CD4-positive, alpha-beta T cell (primary cell): Measurements from ENCODE around the gene ZC3H4. TPM values are rescaled to one million over a fixed set of nuclear protein-coding genes. Genes with fewer than 3 reads are reported as not detected.

Source experiments
- ATAC-seq: fragments of 200-7000 bp; cut with Tn5 transposase; one replicate; pipeline ENCODE4 v1.10.0; 2022; ENCODE audit warnings: mild to moderate bottlenecking; ENCODE audit not compliant: poor library complexity
- CTCF ChIA-PET: fragments of 350-600 bp; sonication (Branson Sonifier 250); formaldehyde crosslinking; loops from one replicate; lab custom pipeline; 2021; ENCODE audit warnings: antibody characterized with exemption, inconsistent platforms; lab: Charles Lee
- POLR2A ChIA-PET: fragments of 350-600 bp; sonication (Branson Sonifier 250); formaldehyde crosslinking; loops from one replicate; lab custom pipeline; 2021; ENCODE audit warnings: antibody characterized with exemption, inconsistent platforms; lab: Charles Lee
- DNase-seq, 14 experiments: peaks; one replicate each; pipeline ENCODE4 v3.0.0-alpha.2; 2013 to 2020; ENCODE audit warnings: mixed read lengths in 2 of 14
- H3K27ac ChIP-seq, 2 donors: one replicate each; pipeline versions ENCODE4 v1.5.1 to v1.7.0; 2013; ENCODE audit warnings: low read length in 2 of 2, low read depth in 1 of 2, mild to moderate bottlenecking in 1 of 2
- H3K27me3 ChIP-seq, 2 experiments: 1 replicate in 1 of 2; 2 replicates in 1 of 2; pipeline versions ENCODE4 v1.6.1 to v1.7.0; 2013; ENCODE audit warnings: low read length in 2 of 2, control low read depth in 1 of 2, mild to moderate bottlenecking in 1 of 2, moderate library complexity in 1 of 2; ENCODE audit not compliant: insufficient read depth in 2 of 2, control insufficient read depth in 1 of 2
- H3K36me3 ChIP-seq: one replicate; pipeline ENCODE4 v1.6.1; 2013; ENCODE audit warnings: low read length, control low read depth; ENCODE audit not compliant: insufficient read depth
- H3K4me1 ChIP-seq: one replicate; pipeline ENCODE4 v1.6.1; 2013; ENCODE audit warnings: low read length, control low read depth; ENCODE audit not compliant: insufficient read depth
- H3K4me3 ChIP-seq: one replicate; pipeline ENCODE4 v1.5.1; 2013; ENCODE audit warnings: mild to moderate bottlenecking, low read length, moderate library complexity
- H3K9me3 ChIP-seq, 2 experiments: 1 replicate in 1 of 2; 2 replicates in 1 of 2; pipeline versions ENCODE4 v1.6.1 to v1.7.0; 2013; ENCODE audit warnings: low read length in 2 of 2, mild to moderate bottlenecking in 2 of 2, control low read depth in 1 of 2, moderate library complexity in 1 of 2; ENCODE audit not compliant: control insufficient read depth in 1 of 2, insufficient read depth in 1 of 2
- H3K27ac Mint-ChIP-seq: one replicate; pipeline ENCODE4 v1.8.0; 2020; ENCODE audit warnings: mixed read lengths
- H3K27me3 Mint-ChIP-seq: one replicate; pipeline ENCODE4 v1.8.0; 2021; ENCODE audit warnings: mixed read lengths
- H3K36me3 Mint-ChIP-seq: one replicate; pipeline ENCODE4 v1.8.0; 2021; ENCODE audit warnings: low read depth, mixed read lengths
- H3K4me1 Mint-ChIP-seq: one replicate; pipeline ENCODE4 v1.8.0; 2021; ENCODE audit warnings: low read depth, mixed read lengths
- H3K4me3 Mint-ChIP-seq: one replicate; pipeline ENCODE4 v1.8.0; 2020; ENCODE audit warnings: mild to moderate bottlenecking, mixed read lengths
- H3K9me3 Mint-ChIP-seq: one replicate; pipeline ENCODE4 v1.8.0; 2020; ENCODE audit warnings: mixed read lengths
- CTCF ChIP-seq: fragments of 200-600 bp; IDR thresholded peaks from one replicate; pipeline ENCODE4 v1.8.0; 2022; ENCODE audit warnings: antibody characterized with exemption, mild to moderate bottlenecking
- intact Hi-C, 2 experiments: fragments of 100-400 bp; cut with DNase I in 1 of 2; cut with micrococcal nuclease in 1 of 2; formaldehyde crosslinking; loops; one replicate each; pipeline versions ENCODE4 v1.15.1 to v1.9.0; 2023 to 2025; cut with DNase I, micrococcal nuclease
- total RNA-seq, 174 experiments: library from RNA in 2 of 174; stranded (reverse) in 2 of 174; gene quantifications; one replicate each; pipeline ENCODE4 v1.2.3 and lab custom pipeline; 2021 to 2026

Gene ZC3H4
- total RNA-seq, 2 experiments from 2014 or later: 39.4 to 43.7 TPM

GRCh38 chr19:47129579-47129978 is 16.0 kb upstream of the ZC3H4 start:
- Mint-ChIP-seq H3K9me3 (no peaks in the 10 kb centered on the region), H3K4me1 (peaks cover 45% of the 10 kb centered on the region), H3K27me3 (no peaks in the 10 kb centered on the region), H3K27ac (no peak overlapping the region), H3K36me3 (peaks cover 26% of the 10 kb centered on the region), H3K4me3 (peak overlapping the region; percentile 66)
- intact Hi-C loops: no loop called here
- peaks cover 42% of the 10 kb centered on the region for H3K4me1 ChIP-seq
- ATAC-seq (no peak), DNase-seq (no peak)
- CTCF ChIA-PET: interaction anchor here (0.9 kb wide), 1 partner anchor 81 kb away, joined by 3 read pairs; no protein-coding TSS in a partner anchor
- no peaks in the 10 kb centered on the region for H3K27me3 ChIP-seq
- H3K36me3 ChIP-seq: peaks cover 5% of the 10 kb centered on the region
- H3K4me3 ChIP-seq: no peak overlapping the region
- POLR2A ChIA-PET: interaction anchor here (0.6 kb wide), 1 partner anchor 16 kb away, joined by 3 read pairs; the partner anchor contains the start of gene ZC3H4
- TF ChIP-seq CTCF: no peak
- no peak overlapping the region for H3K27ac ChIP-seq
- no peaks in the 10 kb centered on the region for H3K9me3 ChIP-seq

- ChIA-PET POLR2A (interaction anchor here (0.9 to 1.5 kb wide), 3 partner anchors 12 to 113 kb away, joined by 4 to 12 read pairs (median 6); partner anchors contain the start of gene ZC3H4), CTCF (interaction anchor here (0.7 to 2.3 kb wide), 10 partner anchors 20 to 118 kb away, joined by 3 to 16 read pairs (median 3); no protein-coding TSS in a partner anchor)
- Histone ChIP-seq H3K4me3 (no peak overlapping the region), H3K27ac (no peak overlapping the region), H3K27me3 (no peaks in the 10 kb centered on the region), H3K4me1 (peaks cover 8% of the 10 kb centered on the region), H3K36me3 (no peaks in the 10 kb centered on the region), H3K9me3 (no peaks in the 10 kb centered on the region)
- H3K4me1 Mint-ChIP-seq: peaks cover 9% of the 10 kb centered on the region
- no peak overlapping the region for H3K4me3 Mint-ChIP-seq
- ATAC-seq (no peak), DNase-seq (no peak)
- intact Hi-C loops: loop anchor here (1.0 kb wide), 3 partner anchors 46 to 112 kb away; no protein-coding TSS in a partner anchor
- peaks cover 2% of the 10 kb centered on the region for H3K36me3 Mint-ChIP-seq
- no peak for TF ChIP-seq CTCF
- H3K27ac Mint-ChIP-seq: no peak overlapping the region
- H3K9me3 Mint-ChIP-seq: no peaks in the 10 kb centered on the region
- no peaks in the 10 kb centered on the region for H3K27me3 Mint-ChIP-seq
Observed at GRCh38 chr19:47125669-47125938, 12.0 kb upstream of the ZC3H4 start.

GRCh38 chr19:47124937-47125668 is 11.5 kb upstream of the ZC3H4 start:
- H3K27ac Mint-ChIP-seq: no peak overlapping the region
- ChIA-PET CTCF (interaction anchor here (0.7 to 2.3 kb wide), 10 partner anchors 20 to 119 kb away, joined by 3 to 16 read pairs (median 3); no protein-coding TSS in a partner anchor), POLR2A (interaction anchor here (0.9 to 1.5 kb wide), 3 partner anchors 12 to 112 kb away, joined by 4 to 12 read pairs (median 6); partner anchors contain the start of gene ZC3H4)
- intact Hi-C loops: loop anchor here (1.0 kb wide), 3 partner anchors 46 to 112 kb away; no protein-coding TSS in a partner anchor
- no peaks in the 10 kb centered on the region for H3K9me3 ChIP-seq
- peaks cover 3% of the 10 kb centered on the region for H3K4me1 ChIP-seq
- no peak overlapping the region for H3K27ac ChIP-seq
- ATAC-seq (peak; percentile 59), DNase-seq (peak in 5 of 14 experiments; percentile 26 to 80 (median 73))
- no peaks in the 10 kb centered on the region for H3K36me3 ChIP-seq
- no peaks in the 10 kb centered on the region for H3K27me3 ChIP-seq
- no peaks in the 10 kb centered on the region for H3K27me3 Mint-ChIP-seq
- no peaks in the 10 kb centered on the region for H3K36me3 Mint-ChIP-seq
- peak overlapping the region; percentile 36 for H3K4me3 Mint-ChIP-seq
- no peaks in the 10 kb centered on the region for H3K9me3 Mint-ChIP-seq
- H3K4me3 ChIP-seq: no peak overlapping the region
- peaks cover 4% of the 10 kb centered on the region for H3K4me1 Mint-ChIP-seq
- TF ChIP-seq CTCF: peak; percentile 84
